Testis (tissue), 2 donors: ENCODE measurements around the gene LUC7L3.

Experiments
- POLR2A ChIP-seq: fragments of 450-650 bp; IDR thresholded peaks from one replicate; pipeline ENCODE4 v1.6.1; 2017; ENCODE audit warnings: antibody characterized with exemption, mild to moderate bottlenecking, moderate library complexity
- TF ChIP-seq, protein P1 (sequence below), 3 experiments: fragments of 450-650 bp in 2 of 3; fragments of 200-600 bp in 1 of 3; sonication (generic) in 1 of 3; IDR thresholded peaks; one replicate each; pipeline ENCODE4 v1.5.1; 2016 to 2019; ENCODE audit warnings: antibody characterized with exemption in 3 of 3, mild to moderate bottlenecking in 2 of 3, moderate library complexity in 1 of 3

DNA sequence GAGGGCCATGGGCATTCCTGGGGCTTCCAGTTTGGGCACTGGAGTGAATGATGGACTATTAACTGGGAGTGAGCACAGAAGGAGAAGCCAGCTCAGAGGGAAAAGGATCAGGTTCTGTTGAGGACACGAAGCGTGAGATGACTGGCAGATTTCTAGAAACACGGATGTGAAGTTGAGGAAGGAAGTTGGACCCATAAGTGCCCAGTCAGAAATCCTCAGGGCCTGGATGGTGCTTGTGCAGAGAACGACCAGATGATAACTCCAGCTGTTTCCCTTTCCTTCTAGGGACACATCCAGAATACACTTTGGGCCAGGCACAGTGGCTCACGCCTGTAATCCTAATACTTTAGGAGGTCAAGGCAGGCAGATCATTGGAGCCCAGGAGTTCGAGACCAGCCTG, 71.2 kb downstream of the LUC7L3 start:
- TF ChIP-seq, protein P1, sequence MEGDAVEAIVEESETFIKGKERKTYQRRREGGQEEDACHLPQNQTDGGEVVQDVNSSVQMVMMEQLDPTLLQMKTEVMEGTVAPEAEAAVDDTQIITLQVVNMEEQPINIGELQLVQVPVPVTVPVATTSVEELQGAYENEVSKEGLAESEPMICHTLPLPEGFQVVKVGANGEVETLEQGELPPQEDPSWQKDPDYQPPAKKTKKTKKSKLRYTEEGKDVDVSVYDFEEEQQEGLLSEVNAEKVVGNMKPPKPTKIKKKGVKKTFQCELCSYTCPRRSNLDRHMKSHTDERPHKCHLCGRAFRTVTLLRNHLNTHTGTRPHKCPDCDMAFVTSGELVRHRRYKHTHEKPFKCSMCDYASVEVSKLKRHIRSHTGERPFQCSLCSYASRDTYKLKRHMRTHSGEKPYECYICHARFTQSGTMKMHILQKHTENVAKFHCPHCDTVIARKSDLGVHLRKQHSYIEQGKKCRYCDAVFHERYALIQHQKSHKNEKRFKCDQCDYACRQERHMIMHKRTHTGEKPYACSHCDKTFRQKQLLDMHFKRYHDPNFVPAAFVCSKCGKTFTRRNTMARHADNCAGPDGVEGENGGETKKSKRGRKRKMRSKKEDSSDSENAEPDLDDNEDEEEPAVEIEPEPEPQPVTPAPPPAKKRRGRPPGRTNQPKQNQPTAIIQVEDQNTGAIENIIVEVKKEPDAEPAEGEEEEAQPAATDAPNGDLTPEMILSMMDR (IDR thresholded peaks at IDR 0.05), result no peak
- no peak for TF ChIP-seq POLR2A
